ENCODE measurements around the gene DAB2.

DNA sequence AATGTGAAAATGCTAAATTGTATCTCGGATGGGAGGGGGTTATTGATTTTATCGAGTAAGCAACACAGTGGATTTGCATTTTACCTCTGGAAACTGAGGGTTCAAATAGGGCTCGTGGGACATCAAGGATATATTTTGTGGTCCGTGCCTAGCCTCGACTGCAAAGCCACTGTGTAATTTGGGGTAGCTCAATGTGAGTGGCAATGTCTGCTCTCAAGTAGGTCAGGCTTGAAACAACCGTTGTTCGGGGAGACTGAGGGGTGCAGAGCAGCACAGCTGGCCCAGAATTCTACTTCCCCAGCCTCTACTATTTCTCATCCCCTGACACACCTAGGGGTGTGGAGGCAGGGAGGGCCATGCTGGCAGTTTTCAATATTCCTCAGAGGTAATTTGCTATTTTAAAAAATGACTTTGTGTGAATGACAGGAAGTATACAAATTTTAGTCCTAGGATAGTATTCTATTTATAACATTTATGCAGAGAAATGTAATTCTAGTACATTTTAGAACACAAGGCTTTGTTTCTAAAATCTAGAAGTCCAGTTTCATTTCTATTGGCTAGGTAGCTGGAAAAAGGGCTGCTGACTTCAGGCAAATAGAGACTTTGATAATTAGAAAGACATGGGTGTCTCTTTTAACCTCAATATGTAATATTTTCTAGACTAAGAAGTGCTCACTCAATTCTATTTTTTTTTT, 1.4 kb upstream of the DAB2 start:
- no peak for TF ChIP-seq EZH2 (IDR thresholded peaks at IDR 0.05; ENCODE audit: insufficient read depth, poor library complexity, severe bottlenecking)
- TF ChIP-seq EZH2phosphoT487 (IDR thresholded peaks at IDR 0.05; ENCODE audit: insufficient read depth, low read depth): no peak
